Osteocyte (in vitro differentiated cells): Measurements from ENCODE around the gene GALNT9. TPM values are rescaled to one million over a fixed set of nuclear protein-coding genes. Genes with fewer than 3 reads are reported as not detected.

Source experiments
- DNase-seq: peaks from one replicate; pipeline ENCODE4 v3.0.0; 2021; ENCODE audit warnings: mixed read lengths; ENCODE audit not compliant: unreplicated experiment; ENCODE audit errors: extremely low spot score
- H3K27ac Mint-ChIP-seq: one replicate; pipeline ENCODE4 v1.8.0; 2021; ENCODE audit warnings: mild to moderate bottlenecking, mixed read lengths; ENCODE audit not compliant: unreplicated experiment
- H3K27me3 Mint-ChIP-seq: one replicate; pipeline ENCODE4 v1.8.0; 2021; ENCODE audit warnings: mixed read lengths; ENCODE audit not compliant: unreplicated experiment
- H3K36me3 Mint-ChIP-seq: one replicate; pipeline ENCODE4 v1.8.0; 2021; ENCODE audit warnings: mixed read lengths; ENCODE audit not compliant: unreplicated experiment
- H3K4me1 Mint-ChIP-seq: one replicate; pipeline ENCODE4 v1.8.0; 2021; ENCODE audit warnings: mixed read lengths; ENCODE audit not compliant: unreplicated experiment
- H3K4me3 Mint-ChIP-seq: one replicate; pipeline ENCODE4 v1.8.0; 2021; ENCODE audit warnings: mild to moderate bottlenecking, moderate library complexity, mixed read lengths; ENCODE audit not compliant: unreplicated experiment
- H3K9me3 Mint-ChIP-seq: one replicate; pipeline ENCODE4 v1.8.0; 2021; ENCODE audit warnings: mixed read lengths; ENCODE audit not compliant: unreplicated experiment
- total RNA-seq: library from RNA; stranded (reverse); gene quantifications from 2 replicates; pipeline ENCODE4 v1.2.1, GENCODE V29; 2021
- TF ChIP-seq, protein P1 (sequence below): fragments of 200-600 bp; sonication (generic); IDR thresholded peaks from 2 replicates; pipeline ENCODE4 v1.5.0; 2021; ENCODE audit warnings: antibody characterized with exemption, mild to moderate bottlenecking, moderate library complexity

The GALNT9 gene
- total RNA-seq, 1 donor from 2014 or later = not detected

GRCh38 chr12:132327336-132328171 lies 1.8 kb downstream of the GALNT9 start:
- DNase-seq = no peak
- Mint-ChIP-seq H3K4me1 (no peaks in the 10 kb centered on the region), H3K27me3 (peaks cover 31% of the 10 kb centered on the region), H3K36me3 (no peaks in the 10 kb centered on the region), H3K4me3 (no peak overlapping the region), H3K9me3 (no peaks in the 10 kb centered on the region), H3K27ac (no peak overlapping the region)
- TF ChIP-seq, protein P1, sequence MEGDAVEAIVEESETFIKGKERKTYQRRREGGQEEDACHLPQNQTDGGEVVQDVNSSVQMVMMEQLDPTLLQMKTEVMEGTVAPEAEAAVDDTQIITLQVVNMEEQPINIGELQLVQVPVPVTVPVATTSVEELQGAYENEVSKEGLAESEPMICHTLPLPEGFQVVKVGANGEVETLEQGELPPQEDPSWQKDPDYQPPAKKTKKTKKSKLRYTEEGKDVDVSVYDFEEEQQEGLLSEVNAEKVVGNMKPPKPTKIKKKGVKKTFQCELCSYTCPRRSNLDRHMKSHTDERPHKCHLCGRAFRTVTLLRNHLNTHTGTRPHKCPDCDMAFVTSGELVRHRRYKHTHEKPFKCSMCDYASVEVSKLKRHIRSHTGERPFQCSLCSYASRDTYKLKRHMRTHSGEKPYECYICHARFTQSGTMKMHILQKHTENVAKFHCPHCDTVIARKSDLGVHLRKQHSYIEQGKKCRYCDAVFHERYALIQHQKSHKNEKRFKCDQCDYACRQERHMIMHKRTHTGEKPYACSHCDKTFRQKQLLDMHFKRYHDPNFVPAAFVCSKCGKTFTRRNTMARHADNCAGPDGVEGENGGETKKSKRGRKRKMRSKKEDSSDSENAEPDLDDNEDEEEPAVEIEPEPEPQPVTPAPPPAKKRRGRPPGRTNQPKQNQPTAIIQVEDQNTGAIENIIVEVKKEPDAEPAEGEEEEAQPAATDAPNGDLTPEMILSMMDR = no peak

GRCh38 chr12:132326646-132327045 lies 2.7 kb downstream of the GALNT9 start:
- H3K27ac Mint-ChIP-seq = no peak overlapping the region
- TF ChIP-seq, protein P1 = no peak
- H3K9me3 Mint-ChIP-seq = no peaks in the 10 kb centered on the region
- H3K4me1 Mint-ChIP-seq = no peaks in the 10 kb centered on the region
- no peak overlapping the region for H3K4me3 Mint-ChIP-seq
- no peaks in the 10 kb centered on the region for H3K36me3 Mint-ChIP-seq
- H3K27me3 Mint-ChIP-seq = peaks cover 31% of the 10 kb centered on the region
- DNase-seq = no peak

DNA sequence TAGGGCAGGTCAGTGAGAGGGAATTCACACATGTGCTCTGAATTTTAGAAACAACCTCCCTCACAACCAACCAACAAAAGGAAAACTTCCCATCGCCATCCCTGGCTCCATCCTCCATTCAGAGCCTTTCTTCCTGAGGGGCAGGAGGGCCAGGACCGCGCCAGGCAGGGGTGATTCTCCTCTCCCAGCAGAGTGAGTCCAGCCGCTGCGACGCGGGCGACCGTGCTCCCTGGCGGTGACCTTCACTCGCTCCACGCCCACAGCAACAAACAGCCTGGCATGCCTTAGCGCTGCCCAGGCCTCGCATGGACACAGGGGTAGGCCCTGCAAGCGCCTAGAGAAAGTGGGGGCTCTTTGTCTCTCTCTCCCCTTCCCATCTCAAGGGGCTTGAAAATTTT lies 3.7 kb downstream of the GALNT9 start:
- H3K4me3 Mint-ChIP-seq = no peak overlapping the region
- TF ChIP-seq, protein P1 = no peak
- DNase-seq = no peak
- no peaks in the 10 kb centered on the region for H3K36me3 Mint-ChIP-seq
- peaks cover 28% of the 10 kb centered on the region for H3K27me3 Mint-ChIP-seq
- no peaks in the 10 kb centered on the region for H3K9me3 Mint-ChIP-seq
- H3K27ac Mint-ChIP-seq = no peak overlapping the region
- no peaks in the 10 kb centered on the region for H3K4me1 Mint-ChIP-seq

DNA sequence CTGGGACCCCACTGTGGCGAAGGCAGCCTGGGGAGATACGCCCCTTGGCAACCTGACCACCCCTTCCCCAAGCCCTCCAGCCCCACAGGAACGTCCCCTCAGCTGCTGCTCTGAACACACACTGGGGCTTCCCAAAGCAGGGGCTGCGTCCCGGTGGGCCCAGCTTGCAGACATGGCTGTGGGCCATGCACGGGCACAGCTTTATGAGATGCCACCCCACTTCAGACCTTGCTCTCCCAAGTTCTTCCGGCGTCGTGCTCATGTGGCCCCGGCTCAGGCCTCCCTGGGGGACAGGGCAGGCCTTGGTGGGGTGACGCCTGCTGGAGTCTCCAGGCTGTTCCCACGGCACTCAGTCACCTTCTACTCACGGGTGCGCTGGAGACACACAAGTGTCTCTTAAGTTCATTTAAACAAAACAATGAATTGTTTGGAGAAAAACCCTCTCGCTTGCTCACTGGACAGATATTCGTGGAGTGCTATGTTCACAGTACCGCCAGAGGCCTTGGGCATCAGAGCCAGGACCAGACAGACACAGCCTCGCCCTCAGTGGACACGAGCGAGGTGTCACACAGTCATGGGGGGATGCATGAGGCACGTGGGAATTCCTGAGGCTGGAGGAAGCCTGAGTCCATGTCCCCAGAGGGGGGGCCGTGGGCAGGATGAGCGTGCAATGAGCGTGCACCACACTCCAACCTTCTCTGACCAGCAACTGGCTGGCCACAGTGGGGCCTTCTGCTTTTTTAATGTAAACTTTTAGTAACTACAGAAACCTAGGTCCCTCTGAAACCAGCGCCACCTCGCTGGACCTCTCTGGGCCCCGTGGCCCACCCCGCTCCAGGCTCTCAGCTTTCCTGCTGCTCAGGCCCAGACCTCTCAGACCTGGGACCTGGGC lies 4.3 kb downstream of the GALNT9 start:
- no peak overlapping the region for H3K27ac Mint-ChIP-seq
- no peaks in the 10 kb centered on the region for H3K9me3 Mint-ChIP-seq
- TF ChIP-seq, protein P1 = no peak
- no peak overlapping the region for H3K4me3 Mint-ChIP-seq
- H3K36me3 Mint-ChIP-seq = no peaks in the 10 kb centered on the region
- H3K27me3 Mint-ChIP-seq = peaks cover 22% of the 10 kb centered on the region
- H3K4me1 Mint-ChIP-seq = no peaks in the 10 kb centered on the region
- no peak for DNase-seq

- no peaks in the 10 kb centered on the region for H3K36me3 Mint-ChIP-seq
- TF ChIP-seq, protein P1 = no peak
- no peak overlapping the region for H3K4me3 Mint-ChIP-seq
- no peak for DNase-seq
- peaks cover 22% of the 10 kb centered on the region for H3K27me3 Mint-ChIP-seq
- H3K9me3 Mint-ChIP-seq = no peaks in the 10 kb centered on the region
- H3K4me1 Mint-ChIP-seq = no peaks in the 10 kb centered on the region
- H3K27ac Mint-ChIP-seq = no peak overlapping the region
Observed at GRCh38 chr12:132324173-132324572, 5.2 kb downstream of the GALNT9 start.
